HS-5 (cell line): ENCODE results near the gene LMBR1L.
A peak's percentile ranks its signal among the peaks of the same experiment; 100 is the strongest.
"Not testable (repeated sequence)": the region's sequence is repeated elsewhere in the genome, so short reads cannot be mapped to it uniquely, and the experiment has no call there.

ENCODE experiments used
- DNase-seq: peaks from one replicate; pipeline ENCODE4 v3.0.0-alpha.2; 2012; ENCODE audit warnings: low read depth

The LMBR1L gene, protein sequence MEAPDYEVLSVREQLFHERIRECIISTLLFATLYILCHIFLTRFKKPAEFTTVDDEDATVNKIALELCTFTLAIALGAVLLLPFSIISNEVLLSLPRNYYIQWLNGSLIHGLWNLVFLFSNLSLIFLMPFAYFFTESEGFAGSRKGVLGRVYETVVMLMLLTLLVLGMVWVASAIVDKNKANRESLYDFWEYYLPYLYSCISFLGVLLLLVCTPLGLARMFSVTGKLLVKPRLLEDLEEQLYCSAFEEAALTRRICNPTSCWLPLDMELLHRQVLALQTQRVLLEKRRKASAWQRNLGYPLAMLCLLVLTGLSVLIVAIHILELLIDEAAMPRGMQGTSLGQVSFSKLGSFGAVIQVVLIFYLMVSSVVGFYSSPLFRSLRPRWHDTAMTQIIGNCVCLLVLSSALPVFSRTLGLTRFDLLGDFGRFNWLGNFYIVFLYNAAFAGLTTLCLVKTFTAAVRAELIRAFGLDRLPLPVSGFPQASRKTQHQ

DNA sequence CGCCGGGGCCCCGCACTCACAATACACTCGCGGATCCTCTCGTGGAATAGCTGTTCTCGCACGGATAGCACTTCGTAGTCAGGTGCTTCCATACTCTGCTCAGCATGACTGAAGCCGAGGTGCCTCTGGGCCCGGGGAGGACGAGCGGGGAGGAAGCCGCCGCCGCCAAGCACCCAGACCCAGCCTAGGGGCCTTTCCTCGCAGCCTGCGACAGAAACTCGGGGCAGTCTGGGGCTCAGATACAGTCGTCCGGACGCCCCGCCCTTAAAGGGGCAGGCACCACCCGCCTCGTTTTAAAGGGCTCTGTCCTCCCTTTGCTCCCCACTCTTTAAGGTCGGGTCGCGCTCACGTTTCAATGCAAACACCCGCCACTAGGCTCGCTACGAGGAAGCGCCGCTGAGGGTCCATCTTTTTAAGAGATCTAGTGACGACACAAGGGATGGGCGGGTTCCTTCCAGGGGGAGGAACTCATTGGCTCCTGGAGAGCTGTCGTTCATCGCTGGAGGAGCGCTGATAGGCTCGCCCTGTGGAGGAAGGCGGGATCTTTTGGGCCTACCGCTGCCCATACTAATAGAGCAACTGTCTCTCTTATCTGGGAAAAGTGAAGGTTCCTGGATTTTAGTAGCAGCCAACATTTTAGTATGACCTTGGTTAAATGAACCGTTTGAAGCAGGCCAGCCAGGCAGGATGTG lies at the start of gene LMBR1L:
LMBR1L (minus strand) TSS at position 384 of the 692 bp plus-strand sequence; CDS start at position 92, 292 bp downstream.
- DNase-seq: peak; percentile 95

DNA sequence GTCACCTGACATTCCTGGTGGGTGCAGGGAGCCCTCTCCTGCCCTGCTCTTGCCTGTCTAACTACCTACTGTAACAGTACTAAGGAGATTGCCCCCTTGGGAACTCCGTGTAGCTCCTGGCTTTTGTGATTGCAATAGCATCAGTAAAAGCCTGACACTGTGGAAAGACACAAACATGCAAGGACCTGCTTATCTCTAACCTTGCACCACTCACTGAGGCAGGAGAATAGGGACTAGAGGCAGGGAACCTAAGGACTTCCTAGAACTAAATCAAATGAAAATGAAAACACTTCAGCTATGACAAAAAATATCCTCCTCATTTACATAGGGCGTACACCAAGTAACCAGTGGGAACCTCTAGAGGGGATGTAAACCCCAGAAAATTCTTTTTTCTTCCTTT lies 49.8 kb upstream of the LMBR1L start:
- no peak for DNase-seq

DNA sequence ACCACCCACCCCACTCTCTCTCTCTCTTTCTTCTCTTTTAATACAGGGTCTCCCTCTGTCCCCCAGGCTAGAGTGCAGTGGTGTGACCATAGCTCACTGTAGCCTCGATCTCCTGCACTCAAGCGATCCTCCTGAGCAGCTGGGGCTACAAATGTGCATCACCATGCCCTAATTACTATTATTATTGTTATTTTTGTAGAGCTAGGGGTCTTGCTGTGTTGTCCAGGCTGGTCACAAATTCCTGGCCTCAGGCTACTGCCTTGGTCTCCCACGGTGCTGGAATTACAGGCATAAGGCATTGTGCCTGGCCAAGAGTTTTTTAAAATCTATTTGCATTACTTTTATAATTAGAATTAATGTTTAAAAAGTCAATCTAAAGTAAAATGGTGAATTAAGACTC lies 43.6 kb upstream of the LMBR1L start:
- no peak for DNase-seq

DNA sequence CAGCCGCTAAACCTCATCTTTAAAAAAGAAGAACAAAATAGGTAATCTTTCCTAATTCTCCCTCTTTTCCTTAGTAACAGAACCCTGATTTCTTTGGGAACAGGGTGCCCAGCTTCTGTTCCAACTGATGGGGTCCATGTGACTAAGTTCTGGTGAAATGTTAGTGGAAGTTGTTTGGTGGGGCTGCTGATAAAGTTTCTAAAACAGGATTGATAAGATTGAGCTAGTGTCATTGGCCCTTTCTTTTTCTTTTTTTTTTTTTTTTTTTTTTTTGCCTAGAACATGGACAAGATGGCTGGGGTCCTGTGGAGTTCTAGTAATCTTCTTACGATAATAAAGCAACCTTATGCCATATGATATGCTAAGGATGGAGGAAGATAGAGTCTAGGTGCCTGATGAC lies 36.7 kb upstream of the LMBR1L start:
- no peak for DNase-seq

DNA sequence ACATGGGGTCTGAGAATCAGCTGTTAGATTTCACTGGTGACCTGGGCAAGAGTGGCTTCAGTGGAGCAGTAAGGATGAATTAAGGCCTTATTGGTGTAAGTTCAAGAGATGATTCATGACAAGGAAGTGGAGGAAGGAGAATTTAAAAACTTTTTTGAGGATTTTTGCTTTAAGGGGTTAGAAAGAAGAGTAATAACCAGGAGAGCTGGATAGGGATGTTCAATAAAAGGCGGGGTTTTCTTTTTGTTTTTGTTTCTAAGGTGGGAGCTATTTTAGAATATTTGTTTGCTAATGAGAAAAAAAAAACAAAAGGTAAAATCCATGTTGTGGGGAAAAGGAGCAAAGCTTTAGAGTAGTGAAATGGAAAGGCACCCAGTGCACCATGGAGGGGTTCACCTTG lies 35.8 kb upstream of the LMBR1L start:
- DNase-seq: no peak

DNA sequence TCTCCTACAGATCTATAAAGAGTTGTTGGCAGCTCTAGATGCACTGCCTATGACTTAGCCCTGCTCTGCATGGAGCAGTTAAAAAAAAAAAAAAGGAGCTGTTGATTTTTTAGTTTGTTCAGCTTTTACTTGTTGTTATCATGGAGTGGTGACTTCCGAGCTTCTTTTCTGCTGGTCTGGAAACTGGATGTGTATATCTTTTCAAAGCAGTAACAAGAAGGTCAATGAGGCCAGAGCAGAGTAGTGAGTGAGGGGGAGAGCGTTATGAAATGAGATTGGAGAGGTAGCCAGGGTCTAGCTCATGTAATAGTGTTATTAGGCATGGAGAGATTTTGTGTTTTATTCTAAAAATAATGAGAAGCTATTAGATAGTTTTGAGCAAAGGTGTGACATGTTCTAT lies 33.7 kb upstream of the LMBR1L start:
- no peak for DNase-seq

DNA sequence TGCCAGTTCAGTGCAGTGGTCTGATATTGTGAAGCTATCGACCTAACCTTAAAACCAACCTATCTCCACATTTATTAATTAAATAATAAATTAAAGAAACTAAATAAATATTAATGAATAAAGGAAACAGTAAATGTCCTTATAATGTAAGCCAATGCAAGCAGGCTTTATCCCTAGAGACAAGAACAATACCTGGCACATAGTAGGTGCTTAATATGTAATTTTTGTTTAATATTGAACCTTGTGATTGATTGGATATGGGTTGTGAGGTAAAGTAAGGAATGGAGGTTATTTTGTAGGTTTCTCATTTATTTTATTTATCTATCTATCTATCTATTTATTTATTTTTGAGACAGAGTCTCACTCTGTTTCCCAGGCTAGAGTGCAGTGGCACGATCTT lies 28.4 kb upstream of the LMBR1L start:
- DNase-seq: no peak

DNA sequence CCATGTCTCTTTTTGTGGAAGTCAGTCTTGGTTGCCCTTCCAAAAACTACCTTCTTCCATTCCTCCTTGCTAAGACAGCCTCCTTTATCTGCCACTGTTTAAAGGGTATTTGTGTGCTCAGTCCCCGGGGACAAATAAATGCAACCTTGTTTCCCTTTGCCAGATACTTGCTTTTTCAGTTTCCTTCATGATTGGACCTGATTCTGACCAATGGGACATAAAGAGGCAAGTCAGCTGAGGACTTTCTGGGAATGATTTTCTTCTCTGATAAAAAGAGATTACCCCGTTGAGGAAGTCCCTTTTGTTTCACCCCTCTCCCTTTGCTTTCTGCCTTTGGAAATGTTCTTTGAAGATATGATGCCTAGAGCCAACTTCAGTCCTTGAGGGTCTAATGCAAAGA lies 27.9 kb upstream of the LMBR1L start:
- no peak for DNase-seq

DNA sequence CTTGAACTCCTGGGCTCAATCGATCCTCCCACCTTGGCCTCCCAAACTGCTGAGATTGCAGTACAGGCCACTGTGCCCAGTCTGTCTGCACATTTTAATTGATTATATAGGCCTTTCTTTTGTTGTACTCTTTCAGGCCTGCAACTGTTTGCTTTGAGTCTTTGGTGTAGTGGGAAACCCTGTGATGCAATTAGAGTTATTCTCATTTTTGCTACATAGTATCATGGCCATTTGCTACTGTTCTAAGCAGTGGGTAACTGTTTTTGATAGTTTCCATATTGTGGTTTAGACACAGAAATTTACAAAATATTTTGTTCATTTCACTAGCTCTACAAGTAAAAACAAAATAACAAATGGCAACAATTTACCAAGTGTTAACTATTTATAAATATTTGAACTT lies 26.8 kb upstream of the LMBR1L start:
- no peak for DNase-seq

DNA sequence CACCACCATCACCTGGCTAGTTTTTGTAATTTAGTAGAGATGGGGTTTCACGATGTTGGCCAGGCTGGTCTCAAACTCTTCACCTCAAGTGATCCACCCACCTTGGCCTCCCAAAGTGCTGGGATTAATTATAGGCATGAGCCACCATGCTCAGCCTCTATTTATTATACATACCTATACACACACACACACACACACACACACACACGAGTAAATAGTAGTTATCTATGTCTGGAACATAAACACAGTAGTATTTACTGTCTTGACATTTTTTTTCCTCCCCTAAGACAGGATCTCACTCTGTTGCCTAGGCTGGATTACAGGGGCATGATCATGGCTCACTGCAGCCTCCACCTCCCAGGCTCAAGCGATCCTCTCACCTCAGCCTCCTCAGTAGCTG lies 26.4 kb upstream of the LMBR1L start:
- not testable (repeated sequence) for DNase-seq

DNA sequence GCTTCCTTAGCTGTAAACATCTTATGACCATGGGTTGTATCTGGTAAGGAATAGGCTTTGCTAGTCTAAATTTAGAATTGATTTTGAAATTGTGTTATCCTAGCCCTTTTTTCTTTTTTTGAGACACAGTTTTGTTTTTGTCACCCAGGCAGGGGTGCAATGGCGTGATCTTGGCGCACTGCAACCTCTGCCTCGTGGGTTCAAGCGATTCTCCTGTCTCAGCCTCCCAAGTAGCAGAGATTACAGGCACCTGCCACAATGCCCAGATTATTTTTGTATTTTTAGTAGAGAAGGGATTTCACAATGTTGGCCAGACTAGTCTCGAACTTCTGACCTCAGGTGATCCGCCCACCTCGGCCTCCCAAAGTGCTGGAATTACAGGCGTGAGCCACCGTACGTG lies 22.9 kb upstream of the LMBR1L start:
- no peak for DNase-seq

DNA sequence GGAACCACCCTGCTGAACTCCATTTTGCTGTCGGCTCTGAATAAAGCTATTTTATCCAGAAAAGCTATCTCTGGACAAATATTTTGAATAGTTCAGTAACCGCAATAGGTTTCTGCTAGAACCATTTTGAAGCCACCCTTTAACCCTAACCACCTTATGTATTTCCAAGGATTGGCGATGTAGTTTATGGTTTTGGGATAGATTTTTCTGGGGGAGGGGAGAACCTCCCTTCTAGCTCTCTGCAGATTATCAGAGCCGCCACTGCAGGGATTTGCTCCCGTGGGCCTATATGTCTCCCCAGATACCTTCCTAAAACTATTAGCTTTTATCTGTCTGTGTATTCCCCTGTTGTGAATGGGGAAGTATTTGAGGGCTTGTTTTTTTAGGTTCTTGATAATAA lies 22.4 kb upstream of the LMBR1L start:
- DNase-seq: no peak

DNA sequence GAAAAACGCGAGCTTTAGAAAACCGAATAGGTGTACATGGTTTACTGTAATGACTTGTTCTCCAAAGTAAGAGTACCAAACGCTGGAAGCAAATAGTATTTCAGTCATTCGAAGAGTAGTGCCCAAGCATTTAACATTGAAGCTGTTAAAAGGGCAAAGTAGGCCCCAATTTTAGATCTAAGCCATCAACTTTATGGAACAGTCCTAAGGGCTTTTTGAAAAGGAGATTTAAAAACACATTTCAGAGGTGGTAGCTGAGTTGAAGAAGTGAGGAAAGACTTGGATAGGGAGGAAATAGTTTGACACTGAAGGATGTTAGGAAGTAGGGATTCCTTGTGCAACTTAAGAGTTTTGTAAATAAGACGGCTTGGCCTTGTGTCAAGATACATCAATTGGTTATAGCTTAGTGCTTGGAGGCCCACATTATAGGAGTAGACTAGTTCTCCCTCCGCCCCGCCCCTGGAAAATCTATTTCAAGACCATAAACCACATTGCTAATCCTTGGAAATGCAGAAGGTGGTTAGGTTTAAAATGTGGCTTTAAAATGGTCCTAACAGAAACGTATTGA lies 21.3 kb upstream of the LMBR1L start:
- DNase-seq: peak; percentile 54

DNA sequence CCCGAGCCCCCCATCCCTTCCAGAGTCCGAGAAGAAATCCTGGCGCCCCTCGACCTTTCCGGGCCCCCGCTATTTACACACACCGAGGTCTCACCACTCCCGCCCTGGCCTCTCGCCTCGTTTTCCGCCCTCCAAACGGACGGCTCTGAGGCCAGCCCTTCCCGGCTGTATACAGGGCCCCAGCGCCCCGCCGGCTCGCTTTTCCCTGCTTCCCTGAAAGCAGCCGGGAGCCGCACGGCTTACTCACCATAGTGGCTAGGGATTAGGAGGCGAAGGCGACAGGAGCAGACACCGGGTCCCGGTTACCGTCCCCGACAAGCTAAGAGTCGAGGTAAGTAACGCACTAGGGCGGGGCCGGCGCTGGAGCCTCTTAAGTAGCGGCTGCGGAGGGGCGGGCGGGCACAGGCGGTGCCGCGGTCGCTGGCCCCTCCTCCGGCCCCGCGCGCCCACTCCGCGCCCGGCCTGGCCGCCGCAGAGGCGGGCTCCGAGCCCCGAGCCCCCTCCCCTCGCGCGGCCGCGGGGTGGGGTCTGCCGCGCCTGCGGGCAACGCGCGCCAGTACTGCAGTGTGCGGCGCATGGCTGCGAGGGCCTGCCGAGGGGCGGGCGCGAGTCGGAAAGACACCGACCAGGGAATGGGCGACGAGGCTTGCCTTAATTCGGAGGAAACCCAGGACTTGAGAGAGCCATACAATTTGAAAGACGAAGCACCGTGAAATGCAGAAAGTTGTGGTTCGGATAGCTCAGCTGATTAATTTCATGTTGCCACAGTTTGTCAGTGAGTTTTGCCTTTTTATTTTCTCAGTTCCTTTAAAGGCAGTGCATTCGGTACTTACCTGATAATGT lies 20.6 kb upstream of the LMBR1L start, which contains the start of gene TUBA1B:
TUBA1B (minus strand) TSS at position 345 of the 843 bp plus-strand sequence; CDS start at position 250, 95 bp downstream.
- no peak for DNase-seq

DNA sequence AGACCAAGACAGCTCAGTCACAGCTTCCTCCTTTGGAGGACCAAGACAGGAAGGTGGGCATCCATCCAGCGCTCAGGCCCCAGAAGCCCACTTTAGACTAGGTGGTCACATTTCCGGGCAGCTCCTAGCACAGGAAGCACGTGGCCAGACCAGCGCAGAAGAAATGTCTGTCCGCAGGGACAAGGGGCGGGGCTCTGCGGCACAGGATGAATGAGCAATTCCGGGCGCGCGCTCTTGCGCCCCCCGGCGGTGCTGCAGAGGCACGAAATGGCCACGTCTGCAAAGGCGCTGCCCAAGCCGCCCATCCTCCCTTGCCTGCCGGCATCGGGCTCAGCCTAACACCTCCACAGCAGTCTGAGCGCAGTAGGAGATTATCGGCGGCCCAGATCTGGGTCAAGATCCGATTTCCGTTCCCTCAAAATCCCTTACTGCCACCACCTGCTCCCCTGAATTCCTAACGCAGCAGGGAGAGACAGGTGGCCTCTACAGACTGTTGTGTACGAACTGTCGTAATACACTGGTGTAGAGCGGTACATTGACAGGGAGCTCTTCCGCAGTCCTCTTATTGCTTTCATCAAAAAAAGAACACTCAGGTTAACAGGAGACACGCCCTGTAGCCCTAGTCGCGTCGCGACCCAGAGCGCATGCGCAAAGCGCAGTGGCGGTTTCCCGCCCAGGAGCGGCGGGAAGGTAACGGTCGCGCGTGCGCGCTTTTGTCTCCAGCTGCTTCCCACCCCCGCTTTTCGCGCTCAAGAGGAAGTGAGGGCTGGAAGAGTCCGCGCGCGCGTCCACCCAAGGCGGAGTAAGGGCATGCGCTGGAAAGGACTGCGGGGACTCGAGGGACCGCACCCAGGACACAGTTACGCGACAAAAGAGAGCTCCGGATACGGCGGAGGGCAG lies 19.8 kb upstream of the LMBR1L start:
- DNase-seq: peak; percentile 70

DNA sequence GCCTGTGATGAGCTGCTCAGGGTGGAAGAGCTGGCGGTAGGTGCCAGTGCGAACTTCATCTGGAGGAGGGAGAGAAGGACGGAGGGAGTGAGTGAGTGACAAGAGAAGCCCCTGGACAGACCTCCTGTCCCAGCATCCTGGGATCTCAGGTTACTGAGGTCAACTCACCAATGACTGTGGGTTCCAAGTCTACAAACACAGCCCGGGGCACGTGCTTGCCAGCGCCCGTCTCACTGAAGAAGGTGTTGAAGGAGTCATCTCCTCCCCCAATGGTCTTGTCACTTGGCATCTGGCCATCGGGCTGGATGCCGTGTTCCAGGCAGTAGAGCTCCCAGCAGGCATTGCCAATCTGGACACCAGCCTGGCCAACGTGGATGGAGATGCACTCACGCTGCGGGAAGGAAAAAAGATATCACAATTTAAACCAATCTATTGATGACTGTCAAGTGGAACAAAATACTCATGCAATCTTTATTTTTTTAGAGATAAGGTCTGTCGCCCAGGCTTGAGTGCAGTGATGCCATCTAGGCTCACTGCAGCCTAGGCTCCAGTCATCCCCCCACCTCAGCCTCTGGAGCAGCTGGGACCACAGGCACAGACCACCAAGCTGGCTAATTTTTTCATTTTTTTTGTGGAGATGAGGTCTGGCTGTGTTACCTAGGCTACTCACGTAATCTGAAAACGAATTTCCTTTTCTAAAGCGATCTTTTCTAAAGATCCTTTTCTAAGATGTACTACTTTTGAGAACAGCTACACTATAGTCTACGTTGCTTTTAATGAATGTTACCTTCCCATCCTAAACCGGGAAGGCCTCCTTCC lies 18.9 kb upstream of the LMBR1L start:
- DNase-seq: no peak

DNA sequence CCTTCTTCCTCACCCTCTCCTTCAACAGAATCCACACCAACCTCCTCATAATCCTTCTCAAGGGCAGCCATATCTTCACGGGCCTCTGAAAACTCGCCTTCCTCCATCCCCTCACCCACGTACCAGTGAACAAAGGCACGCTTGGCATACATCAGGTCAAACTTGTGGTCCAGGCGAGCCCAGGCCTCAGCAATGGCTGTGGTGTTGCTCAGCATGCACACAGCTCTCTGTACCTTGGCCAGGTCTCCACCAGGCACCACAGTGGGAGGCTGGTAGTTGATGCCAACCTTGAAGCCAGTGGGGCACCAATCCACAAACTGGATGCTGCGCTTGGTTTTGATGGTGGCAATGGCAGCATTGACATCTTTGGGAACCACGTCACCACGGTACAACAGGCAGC lies 17.3 kb upstream of the LMBR1L start:
- not testable (repeated sequence) for DNase-seq

DNA sequence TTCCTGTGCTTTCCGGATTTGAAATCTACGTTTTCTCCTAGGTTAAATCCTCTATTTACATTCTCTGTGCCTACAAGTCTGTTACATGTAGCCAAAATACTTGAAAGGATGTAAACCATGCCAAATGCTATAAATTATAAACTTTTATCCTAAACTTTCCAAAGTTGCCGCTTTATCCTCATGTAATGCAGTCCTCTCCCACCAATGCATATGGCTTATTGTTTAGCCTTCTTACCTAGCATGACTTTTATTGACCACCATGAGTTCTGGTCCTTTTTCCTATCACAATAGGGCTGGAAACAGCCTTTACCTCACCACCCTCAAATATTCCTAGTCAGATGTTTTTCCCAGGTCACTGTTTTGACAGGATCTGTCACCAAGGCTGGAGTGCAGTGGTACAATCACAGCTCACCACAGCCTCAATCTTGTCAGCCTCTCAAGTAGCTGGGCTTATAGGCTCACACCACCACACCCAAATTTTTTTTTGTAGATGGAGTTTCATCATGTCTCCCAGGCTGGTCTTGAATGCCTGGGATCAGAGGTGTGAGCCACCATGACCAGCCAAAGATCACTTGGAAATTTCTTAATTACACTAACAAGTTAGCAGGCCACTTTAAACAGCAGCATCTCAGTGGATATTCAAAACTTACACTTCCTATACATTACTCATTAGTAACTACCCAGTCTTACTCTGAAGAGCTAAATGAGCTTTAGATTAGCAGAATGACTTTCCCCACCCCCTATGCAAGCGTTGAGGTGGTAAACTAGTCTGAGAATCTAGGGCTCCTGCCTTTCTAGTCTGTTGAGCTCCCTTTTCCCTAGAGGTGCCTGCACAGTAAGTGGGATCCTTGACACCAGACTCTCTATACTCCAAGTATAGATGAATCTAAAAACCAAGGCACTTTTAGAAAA lies 16.5 kb upstream of the LMBR1L start:
- no peak for DNase-seq
